IPS-11a (cell line): ENCODE results near the gene ACE.
A peak's percentile ranks its signal among the peaks of the same experiment; 100 is the strongest.
"Not testable (repeated sequence)": the region's sequence is repeated elsewhere in the genome, so short reads cannot be mapped to it uniquely, and the experiment has no call there.

ENCODE experiments used
- H3K4me3 ChIP-seq: one replicate; pipeline ENCODE4 v1.5.1; 2013; ENCODE audit warnings: low read depth, low read length, control low read depth

Gene ACE

GRCh38 chr17:63443053-63443452 is 33.8 kb upstream of the ACE start:
- H3K4me3 ChIP-seq = no peak overlapping the region

- H3K4me3 ChIP-seq = no peak overlapping the region
Observed at GRCh38 chr17:63444457-63444856, 32.4 kb upstream of the ACE start.

- H3K4me3 ChIP-seq = peak overlapping the region; percentile 51
Observed at GRCh38 chr17:63445065-63445464, 31.8 kb upstream of the ACE start.

GRCh38 chr17:63445571-63445953 is 31.3 kb upstream of the ACE start:
- H3K4me3 ChIP-seq = peak overlapping the region; percentile 51

- peak within 1 kb of the TSS; percentile 51 for H3K4me3 ChIP-seq
Observed at GRCh38 chr17:63445954-63446752, 30.7 kb upstream of the ACE start, which contains the start of gene CYB561. Gene CYB561, minus strand, starts transcription at chr17:63446306. Its CDS starts 8,759 bp downstream, at chr17:63437547.

- H3K4me3 ChIP-seq = peak overlapping the region; percentile 51
Observed at GRCh38 chr17:63446753-63447470, 29.9 kb upstream of the ACE start.

- H3K4me3 ChIP-seq = no peak overlapping the region
Observed at GRCh38 chr17:63447471-63448009, 29.3 kb upstream of the ACE start.

- no peak overlapping the region for H3K4me3 ChIP-seq
Observed at GRCh38 chr17:63448655-63449054, 28.2 kb upstream of the ACE start.

GRCh38 chr17:63450551-63450950 is 26.3 kb upstream of the ACE start:
- H3K4me3 ChIP-seq = no peak overlapping the region

- H3K4me3 ChIP-seq = no peak overlapping the region
Observed at GRCh38 chr17:63451150-63451549, 25.7 kb upstream of the ACE start.

GRCh38 chr17:63452046-63452961 is 24.6 kb upstream of the ACE start:
- no peak overlapping the region for H3K4me3 ChIP-seq

GRCh38 chr17:63452962-63453551 is 23.8 kb upstream of the ACE start:
- no peak overlapping the region for H3K4me3 ChIP-seq

GRCh38 chr17:63454357-63454756 is 22.5 kb upstream of the ACE start:
- H3K4me3 ChIP-seq = not testable (repeated sequence)

GRCh38 chr17:63454915-63455314 is 21.9 kb upstream of the ACE start:
- H3K4me3 ChIP-seq = no peak overlapping the region

GRCh38 chr17:63455417-63455816 is 21.4 kb upstream of the ACE start:
- no peak overlapping the region for H3K4me3 ChIP-seq

GRCh38 chr17:63458478-63458877 is 18.4 kb upstream of the ACE start:
- H3K4me3 ChIP-seq = no peak overlapping the region

GRCh38 chr17:63460018-63460417 is 16.8 kb upstream of the ACE start:
- H3K4me3 ChIP-seq = no peak overlapping the region

- H3K4me3 ChIP-seq = no peak overlapping the region
Observed at GRCh38 chr17:63463771-63464170, 13.1 kb upstream of the ACE start.

- H3K4me3 ChIP-seq = no peak overlapping the region
Observed at GRCh38 chr17:63464691-63465236, 12.1 kb upstream of the ACE start.

GRCh38 chr17:63468099-63468498 is 8.8 kb upstream of the ACE start:
- H3K4me3 ChIP-seq = not testable (repeated sequence)
